Measurements from ENCODE around the gene CCL26.
"Not testable (repeated sequence)": the region's sequence is repeated elsewhere in the genome, so short reads cannot be mapped to it uniquely, and the experiment has no call there.

The CCL26 gene

DNA sequence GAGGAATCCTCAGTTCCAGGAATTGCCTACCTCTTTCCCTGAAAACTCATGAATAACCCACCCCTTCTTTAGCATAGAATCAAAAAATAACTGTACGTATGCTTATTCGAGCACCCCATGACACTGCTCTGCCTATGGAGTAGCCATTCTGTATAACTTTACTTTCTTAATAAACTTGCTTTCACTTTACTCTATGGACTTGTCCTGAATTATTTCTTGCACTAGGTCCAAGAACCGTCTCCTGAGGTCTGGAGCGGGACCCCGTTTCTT, 30.5 kb upstream of the CCL26 start:
- Histone ChIP-seq H3K27ac (ENCODE audit: low read depth, low read length) (no peak overlapping the region), H3K4me3 (ENCODE audit: low read length) (no peak overlapping the region), H3K4ac (ENCODE audit: low read depth, low read length) (no peak overlapping the region), H4K5ac (ENCODE audit: low read length) (no peak overlapping the region), H3K36me3 (ENCODE audit: control insufficient read depth, insufficient read depth, low read length) (peaks cover 2% of the 10 kb centered on the region), H3K18ac (ENCODE audit: low read length) (no peak overlapping the region), H3K56ac (ENCODE audit: low read length) (no peak overlapping the region), H3K9ac (ENCODE audit: low read length) (no peak overlapping the region), H3K4me2 (ENCODE audit: low read length) (no peak overlapping the region), H2BK5ac (ENCODE audit: low read length) (no peak overlapping the region), H2BK15ac (replicated peaks; ENCODE audit: low read depth) (no peak overlapping the region), H3K4me1 (ENCODE audit: control insufficient read depth, low read depth, low read length) (no peaks in the 10 kb centered on the region), H4K8ac (ENCODE audit: low read depth, low read length) (no peak overlapping the region), H2AK5ac (ENCODE audit: low read length) (no peak overlapping the region), H3K27me3 (ENCODE audit: insufficient read depth, low read length, poor library complexity) (no peaks in the 10 kb centered on the region), H3K23ac (ENCODE audit: low read length) (no peak overlapping the region), H2BK120ac (ENCODE audit: low read depth, low read length) (no peak overlapping the region), H3K79me2 (ENCODE audit: control insufficient read depth, insufficient read depth, low read length) (no peaks in the 10 kb centered on the region), H3K79me1 (ENCODE audit: low read length) (no peaks in the 10 kb centered on the region)
- DNase-seq = no peak
- no CpG with 5 or more reads among the region's 5 CpGs for WGBS (ENCODE audit: extremely low coverage, insufficient coverage, low lambda C conversion rate)

DNA sequence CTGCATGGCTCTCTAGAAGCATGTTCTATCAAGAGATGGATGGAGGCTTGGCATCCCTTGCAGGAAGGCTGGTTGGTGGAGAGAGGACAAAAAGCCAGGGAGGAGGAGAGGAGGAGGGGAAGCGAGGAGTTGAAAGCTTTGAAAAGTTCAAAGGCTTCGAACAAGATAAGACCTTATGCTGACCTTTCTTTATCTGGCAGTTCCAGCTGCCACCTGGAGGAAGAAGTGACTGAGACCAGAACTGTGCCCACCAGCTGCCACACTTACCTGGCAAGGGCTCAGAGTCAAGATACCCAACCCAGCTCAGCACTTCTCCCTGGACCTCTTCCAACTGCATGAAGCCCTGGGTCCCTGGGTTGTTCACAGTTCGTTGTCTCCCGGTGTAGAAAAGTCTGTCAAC, 26.8 kb upstream of the CCL26 start:
- no CpG with 5 or more reads among the region's 4 CpGs for WGBS (ENCODE audit: extremely low coverage, insufficient coverage, low lambda C conversion rate)
- Histone ChIP-seq H3K4me2 (ENCODE audit: low read length) (no peak overlapping the region), H2AK5ac (ENCODE audit: low read length) (no peak overlapping the region), H3K36me3 (ENCODE audit: control insufficient read depth, insufficient read depth, low read length) (peaks cover 2% of the 10 kb centered on the region), H3K4ac (ENCODE audit: low read depth, low read length) (no peak overlapping the region), H2BK5ac (ENCODE audit: low read length) (no peak overlapping the region), H3K27me3 (ENCODE audit: insufficient read depth, low read length, poor library complexity) (no peaks in the 10 kb centered on the region), H4K8ac (ENCODE audit: low read depth, low read length) (no peak overlapping the region), H3K79me2 (ENCODE audit: control insufficient read depth, insufficient read depth, low read length) (no peaks in the 10 kb centered on the region), H3K18ac (ENCODE audit: low read length) (no peak overlapping the region), H2BK15ac (replicated peaks; ENCODE audit: low read depth) (no peak overlapping the region), H3K79me1 (ENCODE audit: low read length) (no peaks in the 10 kb centered on the region), H3K27ac (ENCODE audit: low read depth, low read length) (no peak overlapping the region), H4K5ac (ENCODE audit: low read length) (no peak overlapping the region), H3K4me1 (ENCODE audit: control insufficient read depth, low read depth, low read length) (no peaks in the 10 kb centered on the region), H3K4me3 (ENCODE audit: low read length) (no peak overlapping the region), H2BK120ac (ENCODE audit: low read depth, low read length) (no peak overlapping the region), H3K9ac (ENCODE audit: low read length) (no peak overlapping the region), H3K23ac (ENCODE audit: low read length) (no peak overlapping the region), H3K56ac (ENCODE audit: low read length) (no peak overlapping the region)
- DNase-seq = no peak

DNA sequence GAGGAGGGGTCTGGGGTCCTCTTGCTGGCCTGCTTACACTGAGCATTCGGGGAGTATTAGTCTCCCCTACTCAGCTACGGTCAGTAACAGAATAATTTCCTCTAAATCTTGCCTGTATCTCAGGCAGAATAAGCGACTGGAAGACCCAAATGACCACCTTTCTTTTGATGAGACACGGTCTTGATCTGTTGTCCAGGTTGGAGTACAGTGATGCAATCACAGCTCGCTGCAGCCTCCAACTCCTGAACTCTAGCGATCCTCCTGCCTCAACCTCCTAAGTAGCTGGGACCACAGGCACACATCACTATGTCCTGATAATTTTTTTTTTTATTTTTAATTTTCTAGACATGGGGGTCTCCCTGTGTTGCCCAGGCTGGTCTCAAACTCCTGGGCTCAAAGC, 24.4 kb upstream of the CCL26 start:
- Histone ChIP-seq H3K4ac (ENCODE audit: low read depth, low read length) (no peak overlapping the region), H3K27me3 (ENCODE audit: insufficient read depth, low read length, poor library complexity) (no peaks in the 10 kb centered on the region), H3K4me1 (ENCODE audit: control insufficient read depth, low read depth, low read length) (no peaks in the 10 kb centered on the region), H3K9ac (ENCODE audit: low read length) (no peak overlapping the region), H3K4me3 (ENCODE audit: low read length) (no peak overlapping the region), H3K23ac (ENCODE audit: low read length) (no peak overlapping the region), H4K8ac (ENCODE audit: low read depth, low read length) (no peak overlapping the region), H3K79me1 (ENCODE audit: low read length) (no peaks in the 10 kb centered on the region), H3K4me2 (ENCODE audit: low read length) (no peak overlapping the region), H4K5ac (ENCODE audit: low read length) (no peak overlapping the region), H3K18ac (ENCODE audit: low read length) (no peak overlapping the region), H3K36me3 (ENCODE audit: control insufficient read depth, insufficient read depth, low read length) (peaks cover 2% of the 10 kb centered on the region), H2BK5ac (ENCODE audit: low read length) (no peak overlapping the region), H2BK120ac (ENCODE audit: low read depth, low read length) (no peak overlapping the region), H3K56ac (ENCODE audit: low read length) (no peak overlapping the region), H2AK5ac (ENCODE audit: low read length) (no peak overlapping the region), H3K79me2 (ENCODE audit: control insufficient read depth, insufficient read depth, low read length) (no peaks in the 10 kb centered on the region), H2BK15ac (replicated peaks; ENCODE audit: low read depth) (no peak overlapping the region), H3K27ac (ENCODE audit: low read depth, low read length) (no peak overlapping the region)
- no CpG with 5 or more reads among the region's 6 CpGs for WGBS (ENCODE audit: extremely low coverage, insufficient coverage, low lambda C conversion rate)
- DNase-seq = no peak

DNA sequence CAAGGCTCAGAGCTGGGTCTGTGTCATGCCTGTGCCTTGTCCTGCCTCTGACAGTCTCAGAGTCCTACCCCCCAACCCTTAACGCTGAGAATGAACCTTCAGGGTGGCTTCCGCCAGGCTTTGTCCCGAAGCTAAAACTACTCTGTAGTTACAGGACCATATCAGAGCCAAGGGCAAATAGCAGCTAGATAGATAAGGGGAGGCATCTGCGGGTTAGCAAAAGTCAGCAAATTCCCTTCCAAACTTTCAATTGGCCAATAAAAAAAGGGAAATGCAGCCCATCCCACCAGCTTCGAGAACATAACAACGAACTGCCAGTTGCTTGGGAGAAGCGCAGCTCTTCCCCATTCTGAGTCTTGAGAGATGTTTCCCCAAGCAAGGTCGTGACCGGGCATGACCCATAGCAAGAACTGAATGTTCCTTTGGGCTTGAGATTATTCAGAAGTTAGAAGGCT, 23.8 kb upstream of the CCL26 start:
- H3K27ac ChIP-seq (ENCODE audit: low read depth, low read length) = no peak overlapping the region
- no peak overlapping the region for H3K56ac ChIP-seq (ENCODE audit: low read length)
- no peak overlapping the region for H3K4me3 ChIP-seq (ENCODE audit: low read length)
- H3K27me3 ChIP-seq (ENCODE audit: insufficient read depth, low read length, poor library complexity) = no peaks in the 10 kb centered on the region
- no peak overlapping the region for H3K9ac ChIP-seq (ENCODE audit: low read length)
- no CpG with 5 or more reads among the region's 9 CpGs for WGBS (ENCODE audit: extremely low coverage, insufficient coverage, low lambda C conversion rate)
- H2BK5ac ChIP-seq (ENCODE audit: low read length) = no peak overlapping the region
- H2AK5ac ChIP-seq (ENCODE audit: low read length) = no peak overlapping the region
- no peak overlapping the region for H4K5ac ChIP-seq (ENCODE audit: low read length)
- no peak overlapping the region for H3K23ac ChIP-seq (ENCODE audit: low read length)
- H3K79me1 ChIP-seq (ENCODE audit: low read length) = no peaks in the 10 kb centered on the region
- H3K4me1 ChIP-seq (ENCODE audit: control insufficient read depth, low read depth, low read length) = no peaks in the 10 kb centered on the region
- H3K4me2 ChIP-seq (ENCODE audit: low read length) = no peak overlapping the region
- H4K8ac ChIP-seq (ENCODE audit: low read depth, low read length) = no peak overlapping the region
- H3K4ac ChIP-seq (ENCODE audit: low read depth, low read length) = no peak overlapping the region
- H3K36me3 ChIP-seq (ENCODE audit: control insufficient read depth, insufficient read depth, low read length) = peaks cover 2% of the 10 kb centered on the region
- DNase-seq = no peak
- no peaks in the 10 kb centered on the region for H3K79me2 ChIP-seq (ENCODE audit: control insufficient read depth, insufficient read depth, low read length)
- H3K18ac ChIP-seq (ENCODE audit: low read length) = no peak overlapping the region
- H2BK15ac ChIP-seq (replicated peaks; ENCODE audit: low read depth) = no peak overlapping the region
- H2BK120ac ChIP-seq (ENCODE audit: low read depth, low read length) = no peak overlapping the region

DNA sequence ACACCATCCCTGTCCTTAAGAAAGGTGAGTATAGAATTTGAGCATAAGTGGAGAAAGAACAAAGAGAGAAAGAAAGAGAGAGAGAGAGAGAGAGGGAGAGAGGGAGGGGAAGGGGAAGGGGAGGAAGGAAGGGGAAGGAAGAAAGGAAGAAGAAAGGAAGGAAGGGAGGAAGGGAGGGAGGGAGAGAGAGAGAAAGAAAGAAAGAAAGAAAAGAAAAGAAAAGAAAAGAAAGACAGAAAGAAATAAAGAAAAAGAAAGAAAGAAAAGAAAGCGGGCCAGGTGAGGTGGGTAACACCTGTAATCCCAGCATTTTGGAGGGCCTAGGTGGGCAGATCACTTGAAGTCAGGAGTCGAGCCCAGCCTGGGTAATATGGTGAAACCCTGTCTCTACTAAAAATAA, 21.7 kb upstream of the CCL26 start:
- H3K4ac ChIP-seq (ENCODE audit: low read depth, low read length) = no peak overlapping the region
- H3K27ac ChIP-seq (ENCODE audit: low read depth, low read length) = no peak overlapping the region
- DNase-seq = no peak
- no peak overlapping the region for H4K8ac ChIP-seq (ENCODE audit: low read depth, low read length)
- peaks cover 4% of the 10 kb centered on the region for H3K4me1 ChIP-seq (ENCODE audit: control insufficient read depth, low read depth, low read length)
- H3K9ac ChIP-seq (ENCODE audit: low read length) = no peak overlapping the region
- H3K18ac ChIP-seq (ENCODE audit: low read length) = no peak overlapping the region
- H3K23ac ChIP-seq (ENCODE audit: low read length) = no peak overlapping the region
- H3K79me2 ChIP-seq (ENCODE audit: control insufficient read depth, insufficient read depth, low read length) = no peaks in the 10 kb centered on the region
- H3K4me3 ChIP-seq (ENCODE audit: low read length) = no peak overlapping the region
- H2AK5ac ChIP-seq (ENCODE audit: low read length) = no peak overlapping the region
- no peak overlapping the region for H2BK5ac ChIP-seq (ENCODE audit: low read length)
- H2BK15ac ChIP-seq (replicated peaks; ENCODE audit: low read depth) = no peak overlapping the region
- H4K5ac ChIP-seq (ENCODE audit: low read length) = no peak overlapping the region
- no peaks in the 10 kb centered on the region for H3K27me3 ChIP-seq (ENCODE audit: insufficient read depth, low read length, poor library complexity)
- H2BK120ac ChIP-seq (ENCODE audit: low read depth, low read length) = no peak overlapping the region
- no peak overlapping the region for H3K4me2 ChIP-seq (ENCODE audit: low read length)
- H3K56ac ChIP-seq (ENCODE audit: low read length) = no peak overlapping the region
- no CpG with 5 or more reads among the region's 2 CpGs for WGBS (ENCODE audit: extremely low coverage, insufficient coverage, low lambda C conversion rate)
- no peaks in the 10 kb centered on the region for H3K36me3 ChIP-seq (ENCODE audit: control insufficient read depth, insufficient read depth, low read length)
- H3K79me1 ChIP-seq (ENCODE audit: low read length) = no peaks in the 10 kb centered on the region

DNA sequence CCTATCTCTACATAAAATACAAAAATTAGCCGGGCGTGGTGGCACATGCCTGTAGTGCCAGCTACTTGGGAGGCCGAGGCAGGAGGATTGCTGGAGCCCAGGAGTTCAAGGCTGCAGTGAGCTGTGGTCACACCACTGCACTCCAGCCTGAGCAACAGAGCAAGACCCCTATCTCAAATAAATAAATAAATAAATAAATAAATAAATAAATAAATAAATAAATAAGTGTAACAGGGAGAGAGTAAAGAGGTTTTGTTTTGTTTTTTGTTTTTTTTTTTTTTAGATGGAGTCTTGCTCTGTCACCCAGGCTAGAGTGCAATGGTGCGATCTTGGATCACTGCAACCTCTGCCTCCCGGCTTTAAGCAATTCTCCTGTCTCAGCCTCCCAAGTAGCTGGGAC, 20.6 kb upstream of the CCL26 start:
- not testable (repeated sequence) for H3K4me2 ChIP-seq (ENCODE audit: low read length); H3K79me2 ChIP-seq (ENCODE audit: control insufficient read depth, insufficient read depth, low read length); H3K4ac ChIP-seq (ENCODE audit: low read depth, low read length); H2BK5ac ChIP-seq (ENCODE audit: low read length); H4K5ac ChIP-seq (ENCODE audit: low read length); H2BK15ac ChIP-seq (replicated peaks; ENCODE audit: low read depth); H3K18ac ChIP-seq (ENCODE audit: low read length); H3K4me3 ChIP-seq (ENCODE audit: low read length); H3K36me3 ChIP-seq (ENCODE audit: control insufficient read depth, insufficient read depth, low read length); H4K8ac ChIP-seq (ENCODE audit: low read depth, low read length); H2BK120ac ChIP-seq (ENCODE audit: low read depth, low read length); DNase-seq; H2AK5ac ChIP-seq (ENCODE audit: low read length); H3K27ac ChIP-seq (ENCODE audit: low read depth, low read length); H3K79me1 ChIP-seq (ENCODE audit: low read length); H3K23ac ChIP-seq (ENCODE audit: low read length); H3K27me3 ChIP-seq (ENCODE audit: insufficient read depth, low read length, poor library complexity); H3K9ac ChIP-seq (ENCODE audit: low read length); H3K56ac ChIP-seq (ENCODE audit: low read length); H3K4me1 ChIP-seq (ENCODE audit: control insufficient read depth, low read depth, low read length)
- no CpG with 5 or more reads among the region's 5 CpGs for WGBS (ENCODE audit: extremely low coverage, insufficient coverage, low lambda C conversion rate)
